HEK293T (cell line): ENCODE results near the gene DST.

ENCODE experiments used
- BHLHE40 ChIP-seq: fragments of 450-650 bp; IDR thresholded peaks from 2 replicates; pipeline ENCODE4 v1.6.1; 2016; ENCODE audit warnings: mild to moderate bottlenecking, moderate library complexity, borderline replicate concordance
- CTBP1 ChIP-seq: fragments of 450-650 bp; IDR thresholded peaks from 2 replicates; pipeline ENCODE4 v1.6.1; 2016; ENCODE audit warnings: borderline replicate concordance
- FOXA1 ChIP-seq: fragments of 450-650 bp; IDR thresholded peaks from 2 replicates; pipeline ENCODE4 v1.6.1; 2016; ENCODE audit warnings: mild to moderate bottlenecking
- FOXM1 ChIP-seq: fragments of 450-650 bp; IDR thresholded peaks from 2 replicates; pipeline ENCODE4 v1.6.1; 2017; ENCODE audit warnings: mild to moderate bottlenecking, borderline replicate concordance
- L3MBTL2 ChIP-seq: fragments of 450-650 bp; conservative IDR thresholded peaks from 2 replicates; pipeline ENCODE4 v1.6.1; 2016; ENCODE audit warnings: mild to moderate bottlenecking
- LEF1 ChIP-seq: fragments of 450-650 bp; IDR thresholded peaks from 2 replicates; pipeline ENCODE4 v1.6.1; 2017; ENCODE audit warnings: mild to moderate bottlenecking, borderline replicate concordance
- PKNOX1 ChIP-seq: fragments of 450-650 bp; IDR thresholded peaks from 2 replicates; pipeline ENCODE4 v1.6.1; 2016
- SP1 ChIP-seq: fragments of 450-650 bp; IDR thresholded peaks from 2 replicates; pipeline ENCODE4 v1.6.1; 2017
- ZNF384 ChIP-seq: fragments of 450-650 bp; IDR thresholded peaks from 2 replicates; pipeline ENCODE4 v1.6.1; 2016

GRCh38 chr6:56525974-56526789 is 116.5 kb downstream of the DST start:
- TF ChIP-seq BHLHE40 (no peak), SP1 (no peak), LEF1 (no peak), CTBP1 (no peak), FOXA1 (no peak), L3MBTL2 (no peak), ZNF384 (no peak), PKNOX1 (no peak; the same call in 1 of the 2 replicates), FOXM1 (no peak)
